HepG2 (cell line): Measurements from ENCODE around the gene HOXA6.

Experiments
- AFF4 ChIP-seq: sonication (generic); formaldehyde crosslinking; IDR thresholded peaks from 2 replicates; pipeline ENCODE4 v1.4.0; 2020; ENCODE audit warnings: missing genetic modification reagents
- CREB1 ChIP-seq, 2 experiments: fragments of 450-650 bp in 1 of 2; IDR thresholded peaks; 2 replicates each; pipeline ENCODE4 v1.6.1; 2016 to 2017; ENCODE audit warnings: control low read depth in 1 of 2, mild to moderate bottlenecking in 1 of 2, missing compliant biosample characterization in 1 of 2, missing genetic modification characterization in 1 of 2
- CTCF ChIP-seq: sonication (generic); formaldehyde crosslinking; IDR thresholded peaks from 2 replicates; pipeline ENCODE4 v1.5.0; 2020; ENCODE audit warnings: mild to moderate bottlenecking, missing genetic modification reagents, moderate library complexity
- ERF ChIP-seq: IDR thresholded peaks from 2 replicates; pipeline ENCODE4 v1.6.1; 2018; ENCODE audit warnings: missing biosample characterization, missing genetic modification reagents
- MBNL3 ChIP-seq: fragments of 250-450 bp; sonication (Bioruptor Pico); conservative IDR thresholded peaks from 2 replicates; pipeline ENCODE4 v1.8.0; 2022; ENCODE audit warnings: mild to moderate bottlenecking, inconsistent platforms
- NBN ChIP-seq: fragments of 450-650 bp; conservative IDR thresholded peaks from 2 replicates; pipeline ENCODE4 v1.6.1; 2017
- SP2 ChIP-seq: sonication (generic); formaldehyde crosslinking; IDR thresholded peaks from 2 replicates; pipeline ENCODE4 v1.5.1; 2020; ENCODE audit warnings: mild to moderate bottlenecking, missing genetic modification reagents
- ZHX1 ChIP-seq: sonication (generic); formaldehyde crosslinking; IDR thresholded peaks from 2 replicates; pipeline ENCODE4 v1.8.1; 2022; ENCODE audit warnings: low read depth, mild to moderate bottlenecking, missing genetic modification reagents

- TF ChIP-seq CTCF (CRISPR knock-in tag) (no peak), ERF (no peak), NBN (no peak), SP2 (CRISPR knock-in tag) (no peak), AFF4 (CRISPR knock-in tag) (no peak), ZHX1 (CRISPR knock-in tag) (no peak), CREB1 (IDR thresholded peaks at IDR 0.05) (no peak), CREB1 (CRISPR knock-in tag; IDR thresholded peaks at IDR 0.05) (no peak), MBNL3 (CRISPR knock-in tag) (no peak)
Observed at GRCh38 chr7:27147199-27148030, at the start of gene HOXA6.
